ENCODE results near the gene SSTR5. TPM values are rescaled to one million over a fixed set of nuclear protein-coding genes. Genes with fewer than 3 reads are reported as not detected.

SSTR5 gene
- total RNA-seq, 1 donor from 2014 or later: 1.3 TPM

GRCh38 chr16:1050921-1051320 lies 21.6 kb upstream of the SSTR5 start:
- H3K9me3 Mint-ChIP-seq (ENCODE audit: unreplicated experiment): peaks cover 2% of the 10 kb centered on the region
- no peaks in the 10 kb centered on the region for H3K4me1 Mint-ChIP-seq (ENCODE audit: low read depth, unreplicated experiment)
- H3K27me3 Mint-ChIP-seq (ENCODE audit: unreplicated experiment): peaks cover 2% of the 10 kb centered on the region
- no peak overlapping the region for H3K4me3 Mint-ChIP-seq (ENCODE audit: unreplicated experiment)
- H3K27ac Mint-ChIP-seq (ENCODE audit: unreplicated experiment): no peak overlapping the region
- no peak for DNase-seq
- no peaks in the 10 kb centered on the region for H3K36me3 Mint-ChIP-seq (ENCODE audit: unreplicated experiment)
- TF ChIP-seq CTCF (IDR thresholded peaks at IDR 0.05; ENCODE audit: partially characterized antibody, unreplicated experiment): no peak

GRCh38 chr16:1051446-1051845 lies 21.1 kb upstream of the SSTR5 start:
- Mint-ChIP-seq H3K4me1 (ENCODE audit: low read depth, unreplicated experiment) (no peaks in the 10 kb centered on the region), H3K36me3 (ENCODE audit: unreplicated experiment) (no peaks in the 10 kb centered on the region), H3K27me3 (ENCODE audit: unreplicated experiment) (peaks cover 2% of the 10 kb centered on the region), H3K9me3 (ENCODE audit: unreplicated experiment) (peaks cover 2% of the 10 kb centered on the region), H3K4me3 (ENCODE audit: unreplicated experiment) (no peak overlapping the region), H3K27ac (ENCODE audit: unreplicated experiment) (no peak overlapping the region)
- TF ChIP-seq CTCF (IDR thresholded peaks at IDR 0.05; ENCODE audit: partially characterized antibody, unreplicated experiment): no peak
- DNase-seq: no peak

- no peak for TF ChIP-seq CTCF (IDR thresholded peaks at IDR 0.05; ENCODE audit: partially characterized antibody, unreplicated experiment)
- no peak overlapping the region for H3K27ac Mint-ChIP-seq (ENCODE audit: unreplicated experiment)
- DNase-seq: no peak
- no peaks in the 10 kb centered on the region for H3K4me1 Mint-ChIP-seq (ENCODE audit: low read depth, unreplicated experiment)
- H3K27me3 Mint-ChIP-seq (ENCODE audit: unreplicated experiment): peaks cover 2% of the 10 kb centered on the region
- H3K9me3 Mint-ChIP-seq (ENCODE audit: unreplicated experiment): peaks cover 2% of the 10 kb centered on the region
- no peak overlapping the region for H3K4me3 Mint-ChIP-seq (ENCODE audit: unreplicated experiment)
- no peaks in the 10 kb centered on the region for H3K36me3 Mint-ChIP-seq (ENCODE audit: unreplicated experiment)
These were observed 19.8 kb upstream of the SSTR5 start for GRCh38 chr16:1052721-1053120.

GRCh38 chr16:1053121-1053521 lies 19.4 kb upstream of the SSTR5 start:
- H3K4me1 Mint-ChIP-seq (ENCODE audit: low read depth, unreplicated experiment): no peaks in the 10 kb centered on the region
- H3K36me3 Mint-ChIP-seq (ENCODE audit: unreplicated experiment): no peaks in the 10 kb centered on the region
- H3K27ac Mint-ChIP-seq (ENCODE audit: unreplicated experiment): no peak overlapping the region
- H3K27me3 Mint-ChIP-seq (ENCODE audit: unreplicated experiment): peaks cover 2% of the 10 kb centered on the region
- no peak overlapping the region for H3K4me3 Mint-ChIP-seq (ENCODE audit: unreplicated experiment)
- peaks cover 2% of the 10 kb centered on the region for H3K9me3 Mint-ChIP-seq (ENCODE audit: unreplicated experiment)
- TF ChIP-seq CTCF (IDR thresholded peaks at IDR 0.05; ENCODE audit: partially characterized antibody, unreplicated experiment): no peak
- no peak for DNase-seq

GRCh38 chr16:1053700-1054368 lies 18.7 kb upstream of the SSTR5 start:
- Mint-ChIP-seq H3K4me3 (ENCODE audit: unreplicated experiment) (no peak overlapping the region), H3K36me3 (ENCODE audit: unreplicated experiment) (no peaks in the 10 kb centered on the region), H3K27ac (ENCODE audit: unreplicated experiment) (no peak overlapping the region), H3K27me3 (ENCODE audit: unreplicated experiment) (peaks cover 2% of the 10 kb centered on the region), H3K9me3 (ENCODE audit: unreplicated experiment) (peaks cover 2% of the 10 kb centered on the region), H3K4me1 (ENCODE audit: low read depth, unreplicated experiment) (no peaks in the 10 kb centered on the region)
- no peak for TF ChIP-seq CTCF (IDR thresholded peaks at IDR 0.05; ENCODE audit: partially characterized antibody, unreplicated experiment)
- no peak for DNase-seq
